ENCODE measurements around the gene RASSF6. TPM values are rescaled to one million over a fixed set of nuclear protein-coding genes. Genes with fewer than 3 reads are reported as not detected.
"Not testable (repeated sequence)": the region's sequence is repeated elsewhere in the genome, so short reads cannot be mapped to it uniquely, and the experiment has no call there.

The RASSF6 gene
- total RNA-seq: 1 to 10 TPM in 1 of 4 donors, under 1 TPM in 3; 0.26 to 1.2 (median 0.62) TPM

GRCh38 chr4:73620115-73620792 is at the start of gene RASSF6:
Gene RASSF6 (minus strand): TSS chr4:73620436. CDS start chr4:73611795, 8,641 bp downstream.
- Histone ChIP-seq H3K9me3 (no peaks in the 10 kb centered on the region), H3K4me3 (peak within 1 kb of the TSS; percentile 36 to 46 (median 42)), H3K36me3 (no peaks in the 10 kb centered on the region), H3K27me3 (peaks cover 0 to 6% (median 0%) of the 10 kb centered on the region in 4 donors), H3K4me1 (peaks cover 0 to 11% (median 7%) of the 10 kb centered on the region in 4 donors), H3K27ac (replicated peaks in 1 of 4) (no peak within 1 kb of the TSS)
- no peak for DNase-seq (ENCODE audit: extremely low spot score)
- TF ChIP-seq POLR2A (IDR thresholded peaks at IDR 0.05; ENCODE audit: low read depth) (no peak), CTCF (IDR thresholded peaks at IDR 0.05) (no peak), EP300 (IDR thresholded peaks at IDR 0.05) (no peak), POLR2AphosphoS5 (IDR thresholded peaks at IDR 0.05) (no peak)
- intact Hi-C loops (cut with DNase I): no loop called here
- 7% methylated on average over 17 of the region's 24 CpGs for WGBS

- DNase-seq (ENCODE audit: extremely low spot score): no peak
- H3K27me3 ChIP-seq: no peaks in the 10 kb centered on the region
- H3K9me3 ChIP-seq: no peaks in the 10 kb centered on the region
- TF ChIP-seq POLR2AphosphoS5 (IDR thresholded peaks at IDR 0.05) (no peak), POLR2A (IDR thresholded peaks at IDR 0.05; ENCODE audit: low read depth) (no peak), CTCF (IDR thresholded peaks at IDR 0.05) (no peak), EP300 (IDR thresholded peaks at IDR 0.05) (no peak)
- 78% methylated on average over 14 of the region's 15 CpGs for WGBS
- H3K4me3 ChIP-seq: no peak overlapping the region
- intact Hi-C loops (cut with DNase I): loop anchor here (10.0 kb wide), 1 partner anchor 255 kb away; no protein-coding TSS in a partner anchor
- no peak overlapping the region for H3K27ac ChIP-seq (replicated peaks in 1 of 4)
- peaks cover 0 to 5% (median 2%) of the 10 kb centered on the region in 4 donors for H3K4me1 ChIP-seq
- H3K36me3 ChIP-seq: no peaks in the 10 kb centered on the region
Observed at GRCh38 chr4:73669410-73670183, 49.4 kb upstream of the RASSF6 start.

- H3K27ac ChIP-seq (replicated peaks in 1 of 4): no peak overlapping the region
Observed at GRCh38 chr4:73668782-73669201, 48.6 kb upstream of the RASSF6 start.

GRCh38 chr4:73665924-73666323 is 45.7 kb upstream of the RASSF6 start:
- not testable (repeated sequence) for H3K27me3 ChIP-seq; H3K4me1 ChIP-seq; H3K9me3 ChIP-seq; H3K4me3 ChIP-seq; H3K36me3 ChIP-seq; H3K27ac ChIP-seq (replicated peaks in 1 of 4); DNase-seq (ENCODE audit: extremely low spot score)
- WGBS: 89% methylated on average over 7 of the region's 7 CpGs
- intact Hi-C loops (cut with DNase I): loop anchor here (10.0 kb wide), 1 partner anchor 259 kb away; no protein-coding TSS in a partner anchor

More at GRCh38 chr4:73668782-73669201, 48.6 kb upstream of the RASSF6 start:
- H3K27me3 ChIP-seq: no peaks in the 10 kb centered on the region
- intact Hi-C loops (cut with DNase I): loop anchor here (10.0 kb wide), 1 partner anchor 256 kb away; no protein-coding TSS in a partner anchor
- no peak for TF ChIP-seq POLR2AphosphoS5 (IDR thresholded peaks at IDR 0.05)
- no peak for TF ChIP-seq CTCF (IDR thresholded peaks at IDR 0.05)
- no peak for TF ChIP-seq POLR2A (IDR thresholded peaks at IDR 0.05; ENCODE audit: low read depth)
- no peak for TF ChIP-seq EP300 (IDR thresholded peaks at IDR 0.05)
- DNase-seq (ENCODE audit: extremely low spot score): no peak
- 69% methylated on average over 8 of the region's 8 CpGs for whole genome bisulfite sequencing
- H3K4me3 ChIP-seq: no peak overlapping the region
- no peaks in the 10 kb centered on the region for H3K36me3 ChIP-seq
- no peaks in the 10 kb centered on the region for H3K9me3 ChIP-seq
- peaks cover 0 to 6% (median 4%) of the 10 kb centered on the region in 4 donors for H3K4me1 ChIP-seq

GRCh38 chr4:73664470-73664869 is 44.2 kb upstream of the RASSF6 start:
- Histone ChIP-seq H3K4me1 (peaks cover 0 to 6% (median 3%) of the 10 kb centered on the region in 4 donors), H3K36me3 (no peaks in the 10 kb centered on the region), H3K9me3 (no peaks in the 10 kb centered on the region), H3K27ac (replicated peaks in 1 of 4) (no peak overlapping the region), H3K4me3 (no peak overlapping the region), H3K27me3 (no peaks in the 10 kb centered on the region)
- TF ChIP-seq EP300 (IDR thresholded peaks at IDR 0.05) (no peak), POLR2A (IDR thresholded peaks at IDR 0.05; ENCODE audit: low read depth) (no peak), POLR2AphosphoS5 (IDR thresholded peaks at IDR 0.05) (no peak), CTCF (IDR thresholded peaks at IDR 0.05) (no peak)
- intact Hi-C loops (cut with DNase I): loop anchor here (5.0 to 10.0 kb wide), 2 partner anchors 260 to 468 kb away; no protein-coding TSS in a partner anchor
- DNase-seq (ENCODE audit: extremely low spot score): no peak
- WGBS: 60% methylated on average over 1 of the region's 1 CpG

All from esophagus muscularis mucosa (tissue), 4 donors.